ENCODE measurements around the gene SKAP2. TPM values are rescaled to one million over a fixed set of nuclear protein-coding genes. Genes with fewer than 3 reads are reported as not detected.

The SKAP2 gene
- total RNA-seq, 1 experiment from 2014 or later: 3.2 TPM

- Histone ChIP-seq H3K23me2 (ENCODE audit: insufficient read length, low read depth, low read length, poor library complexity, severe bottlenecking) (no peaks in the 10 kb centered on the region), H4K20me1 (ENCODE audit: control insufficient read depth, insufficient read depth, insufficient read length) (no peaks in the 10 kb centered on the region), H3K4me1 (ENCODE audit: insufficient read depth, low read length) (no peaks in the 10 kb centered on the region), H4K91ac (ENCODE audit: insufficient read length, low read depth, low read length) (no peak overlapping the region), H2AFZ (ENCODE audit: low read length) (no peak overlapping the region), H3K9me3 (ENCODE audit: control insufficient read depth, low read depth, low read length) (no peaks in the 10 kb centered on the region), H2AK5ac (ENCODE audit: insufficient read length, low read length) (no peak overlapping the region), H3K56ac (ENCODE audit: insufficient read length, low read depth, low read length) (no peak overlapping the region), H3K14ac (ENCODE audit: insufficient read depth, low read length) (no peak overlapping the region), H3K9ac (ENCODE audit: extremely low read depth, insufficient read length, low read length) (no peak overlapping the region), H3K18ac (ENCODE audit: insufficient read length, low read depth, low read length) (no peak overlapping the region), H3K79me2 (ENCODE audit: insufficient read depth, low read length) (no peaks in the 10 kb centered on the region), H2BK20ac (ENCODE audit: low read depth, low read length, poor library complexity, severe bottlenecking) (no peak overlapping the region), H3K27me3 (ENCODE audit: insufficient read depth, low read length) (no peaks in the 10 kb centered on the region; the same call in 1 of the 2 replicates), H3K23ac (ENCODE audit: insufficient read length, low read depth, low read length) (no peak overlapping the region), H2BK15ac (ENCODE audit: low read depth, low read length) (no peak overlapping the region), H4K5ac (ENCODE audit: insufficient read length, low read depth, low read length) (no peak overlapping the region), H4K8ac (replicated peaks; ENCODE audit: insufficient read length, low read depth, low read length) (no peak overlapping the region), H3K4ac (ENCODE audit: low read depth, low read length) (no peak overlapping the region), H2BK120ac (ENCODE audit: low read depth, low read length, poor library complexity, severe bottlenecking) (no peak overlapping the region), H2BK5ac (ENCODE audit: insufficient read length, low read length) (no peak overlapping the region), H3K4me2 (ENCODE audit: insufficient read depth, insufficient read length, low read length) (no peak overlapping the region), H3T11ph (ENCODE audit: low read length) (no peak overlapping the region), H2BK12ac (ENCODE audit: insufficient read length, low read depth, low read length) (no peak overlapping the region), H3K27ac (ENCODE audit: insufficient read length, low read depth, low read length) (no peak overlapping the region), H3K79me1 (ENCODE audit: insufficient read depth, low read depth, low read length, poor library complexity, severe bottlenecking) (no peaks in the 10 kb centered on the region)
- Mint-ChIP-seq H3K27ac (no peak overlapping the region), H3K27me3 (ENCODE audit: low read depth) (peaks cover 1% of the 10 kb centered on the region), H3K36me3 (ENCODE audit: insufficient read depth in 1 of 3, low read depth in 3 of 3) (no peaks in the 10 kb centered on the region), H3K4me1 (no peaks in the 10 kb centered on the region), H3K4me3 (no peak overlapping the region), H3K9me3 (no peaks in the 10 kb centered on the region)
- no peak for TF ChIP-seq CTCF (conservative IDR thresholded peaks at IDR 0.05)
- DNase-seq: no peak
- no CpG with 5 or more reads among the region's 1 CpG for WGBS (ENCODE audit: extremely low coverage, insufficient read length, low lambda C conversion rate)
These were observed 33.5 kb upstream of the SKAP2 start for GRCh38 chr7:26897928-26898327.

Data from H9 (cell line).